ENCODE data around the gene PAPLN. TPM values are rescaled to one million over a fixed set of nuclear protein-coding genes. Genes with fewer than 3 reads are reported as not detected.
A peak's percentile ranks its signal among the peaks of the same experiment; 100 is the strongest.

Gene PAPLN
- total RNA-seq, 1 donor from 2014 or later, result 60.1 TPM

- peak; percentile 66 for DNase-seq
Observed at GRCh38 chr14:73231981-73232851, 5.1 kb upstream of the PAPLN start.

- peak; percentile 34 for DNase-seq
Observed at GRCh38 chr14:73232984-73233383, 4.3 kb upstream of the PAPLN start.

- no peak for DNase-seq
Observed at GRCh38 chr14:73233564-73233963, 3.7 kb upstream of the PAPLN start.

GRCh38 chr14:73234029-73234428, 3.3 kb upstream of the PAPLN start:
- no peak for DNase-seq

GRCh38 chr14:73234586-73235394, 2.5 kb upstream of the PAPLN start:
- DNase-seq, result no peak

GRCh38 chr14:73235531-73236155, 1.7 kb upstream of the PAPLN start:
- DNase-seq, result no peak

- DNase-seq, result no peak
Observed at GRCh38 chr14:73236157-73236556, 1.1 kb upstream of the PAPLN start.

- DNase-seq, result no peak
Observed at GRCh38 chr14:73236752-73237218, 521 bp upstream of the PAPLN start.

- peak; percentile 28 for DNase-seq
Observed at GRCh38 chr14:73237786-73238423, 599 bp downstream of the PAPLN start.

GRCh38 chr14:73238424-73238852, 1.1 kb downstream of the PAPLN start:
- DNase-seq, result peak; percentile 72

- peak; percentile 16 for DNase-seq
Observed at GRCh38 chr14:73238941-73239340, 1.6 kb downstream of the PAPLN start.

GRCh38 chr14:73239393-73240241, 2.3 kb downstream of the PAPLN start:
- DNase-seq, result peak; percentile 65

- no peak for DNase-seq
Observed at GRCh38 chr14:73240816-73241480, 3.6 kb downstream of the PAPLN start.

- no peak for DNase-seq
Observed at GRCh38 chr14:73241481-73242165, 4.3 kb downstream of the PAPLN start.

GRCh38 chr14:73242357-73242901, 5.1 kb downstream of the PAPLN start:
- DNase-seq, result no peak

- no peak for DNase-seq
Observed at GRCh38 chr14:73243341-73243740, 6.0 kb downstream of the PAPLN start.

- DNase-seq, result no peak
Observed at GRCh38 chr14:73243748-73244147, 6.4 kb downstream of the PAPLN start.

GRCh38 chr14:73244541-73245290, 7.4 kb downstream of the PAPLN start:
- no peak for DNase-seq
